GM18498 (cell line): ENCODE results near the gene EXOC2.

Experiments used
- ATAC-seq: cut with Tn5 transposase; IDR thresholded peaks from one replicate; pipeline ENCODE4 v1.9.1; 2021; ENCODE audit warnings: mild to moderate bottlenecking, moderate library complexity; ENCODE audit not compliant: unreplicated experiment

Gene EXOC2

DNA sequence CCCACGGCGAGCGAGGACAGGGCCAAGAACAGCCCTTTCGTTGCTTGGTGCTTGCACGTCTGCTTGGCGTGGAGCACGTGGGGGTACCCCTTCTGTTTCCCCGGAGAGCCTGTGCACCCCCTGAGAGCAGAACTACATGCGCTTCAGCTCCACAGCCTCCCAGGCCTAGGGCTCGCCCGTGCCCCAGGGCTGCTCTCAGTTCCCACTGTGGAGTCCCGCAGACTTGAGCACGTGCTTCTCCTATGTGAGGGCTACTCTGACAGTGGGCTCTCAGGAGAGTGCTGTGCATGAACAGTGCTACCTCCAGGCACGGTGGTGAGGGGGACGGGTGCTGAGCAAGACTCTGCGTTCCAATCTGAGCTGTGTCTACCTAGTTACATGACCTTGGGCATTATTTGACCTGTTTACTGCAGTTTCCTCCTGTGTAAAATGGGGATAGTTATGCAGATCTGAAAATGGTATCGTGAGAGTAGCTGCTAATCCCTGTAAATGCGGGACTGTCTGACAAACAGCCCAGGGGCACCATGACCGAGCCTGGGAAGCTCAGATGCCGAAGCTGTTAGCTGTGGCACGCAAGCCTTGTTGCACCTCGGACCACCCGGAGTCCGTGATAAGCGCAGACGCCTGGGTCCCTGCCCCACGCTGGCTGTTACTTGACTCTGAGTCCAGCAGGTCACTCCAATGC, 219.0 kb downstream of the EXOC2 start:
- ATAC-seq, result no peak

DNA sequence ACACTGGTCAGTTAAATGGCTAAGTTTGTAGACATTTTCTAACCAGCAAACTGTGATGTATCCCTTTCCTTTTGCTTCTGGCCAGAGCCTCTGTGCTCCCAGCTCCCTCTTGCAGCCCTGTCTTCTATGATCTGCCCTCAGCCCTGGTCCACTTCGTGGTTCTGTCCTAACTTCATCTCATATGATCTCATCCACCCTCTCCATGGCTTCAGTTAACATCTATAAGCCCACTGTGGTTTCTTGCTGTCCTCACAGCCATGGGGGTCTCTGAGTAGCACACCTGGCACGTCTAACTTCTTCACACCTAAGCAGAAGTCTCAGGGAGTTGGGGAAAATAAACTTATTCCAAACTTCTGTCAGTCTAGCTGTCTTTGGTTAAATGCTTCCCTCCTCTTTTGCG, 219.6 kb downstream of the EXOC2 start:
- no peak for ATAC-seq

- ATAC-seq, result no peak
Measured at GRCh38 chr6:470901-471448, 222.0 kb downstream of the EXOC2 start.

DNA sequence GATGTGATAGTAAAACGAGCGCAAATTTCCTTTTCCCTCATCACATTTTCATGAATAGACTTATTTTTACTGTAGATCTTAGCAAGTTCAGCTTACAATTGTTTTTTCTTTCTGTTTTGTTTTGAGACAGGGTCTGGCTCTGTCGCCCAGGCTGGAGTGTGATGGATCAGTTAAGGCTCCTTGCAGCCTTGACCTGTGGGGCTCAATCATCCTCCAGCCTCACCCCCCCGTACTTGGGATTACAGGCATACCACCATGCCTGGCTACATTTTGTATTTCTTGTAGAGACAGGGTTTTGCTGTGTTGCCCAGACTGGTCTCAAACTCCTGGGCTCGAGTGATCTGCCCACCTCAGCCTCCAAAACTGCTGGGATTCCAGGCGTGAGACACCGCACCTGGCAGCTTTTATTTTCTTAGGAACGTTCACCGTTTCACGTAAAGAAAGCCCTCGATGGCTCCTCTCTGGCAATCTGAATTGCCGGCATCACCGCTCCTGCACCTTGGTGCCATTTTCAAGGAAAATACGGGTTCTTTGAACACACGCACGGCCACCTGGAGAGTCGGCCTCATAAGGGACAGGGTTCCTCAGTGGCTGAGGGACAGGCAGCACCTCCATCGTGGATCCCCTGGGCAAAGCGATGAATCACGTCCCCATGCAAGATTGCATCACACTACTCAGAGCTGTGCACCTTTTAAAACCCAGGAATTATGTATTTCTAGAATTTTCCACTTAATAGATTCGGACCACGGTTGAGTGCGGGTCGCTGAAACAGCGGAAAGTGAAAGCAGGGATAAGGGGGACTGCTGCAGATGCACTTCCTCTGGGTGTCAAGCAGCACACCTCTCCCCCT, 222.7 kb downstream of the EXOC2 start:
- no peak for ATAC-seq

DNA sequence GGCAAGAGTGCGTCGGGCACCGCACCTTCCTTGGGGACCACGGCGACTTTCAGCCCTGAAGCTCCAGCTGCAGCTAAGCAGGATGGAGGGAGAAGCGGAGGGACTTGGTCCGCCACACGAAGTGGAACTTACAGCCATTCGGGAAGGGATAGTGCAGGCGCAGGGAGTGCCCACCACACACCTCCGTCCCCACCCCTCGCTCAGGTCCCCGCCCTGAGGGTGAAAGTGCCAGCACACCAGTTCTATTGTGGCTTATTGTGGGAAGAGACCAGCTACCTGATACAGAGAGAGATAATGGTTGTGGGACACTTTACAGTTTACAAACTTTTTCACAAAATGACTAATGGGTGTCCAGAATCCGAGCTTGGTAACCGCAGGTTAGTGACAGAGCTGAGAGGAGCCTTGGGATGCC, 225.3 kb downstream of the EXOC2 start:
- ATAC-seq, result no peak

GRCh38 chr6:467111-467510, 225.8 kb downstream of the EXOC2 start:
- ATAC-seq, result no peak

- no peak for ATAC-seq
Measured at GRCh38 chr6:466564-466963, 226.4 kb downstream of the EXOC2 start.

GRCh38 chr6:465531-466348, 227.2 kb downstream of the EXOC2 start:
- no peak for ATAC-seq

GRCh38 chr6:456887-457286, 236.1 kb downstream of the EXOC2 start:
- no peak for ATAC-seq

DNA sequence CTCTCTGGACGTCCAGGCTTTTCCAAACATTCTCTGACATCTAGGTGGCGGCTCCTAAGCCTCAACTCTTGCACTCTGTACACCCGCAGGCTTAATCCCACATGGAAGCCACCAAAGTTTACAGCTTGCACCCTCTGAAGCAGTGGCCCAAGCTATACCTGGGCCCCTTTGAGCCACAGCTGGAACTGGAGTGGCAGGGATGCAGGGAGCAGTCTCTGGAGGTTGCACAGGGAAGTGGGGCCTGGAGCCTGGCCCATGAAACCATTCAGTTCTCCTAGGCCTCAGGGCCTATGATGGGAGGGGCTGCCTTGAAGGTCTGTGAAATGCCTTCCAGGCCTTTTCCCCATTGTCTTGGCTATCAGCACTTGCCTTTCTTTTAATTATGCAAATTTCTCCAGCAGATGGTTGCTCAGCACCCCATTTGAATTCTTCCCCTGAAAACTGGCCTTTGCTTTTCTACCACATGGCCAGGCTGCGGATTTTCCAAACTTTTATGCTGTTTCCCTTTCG, 236.5 kb downstream of the EXOC2 start:
- ATAC-seq, result no peak

GRCh38 chr6:455835-456234, 237.1 kb downstream of the EXOC2 start:
- ATAC-seq, result no peak

DNA sequence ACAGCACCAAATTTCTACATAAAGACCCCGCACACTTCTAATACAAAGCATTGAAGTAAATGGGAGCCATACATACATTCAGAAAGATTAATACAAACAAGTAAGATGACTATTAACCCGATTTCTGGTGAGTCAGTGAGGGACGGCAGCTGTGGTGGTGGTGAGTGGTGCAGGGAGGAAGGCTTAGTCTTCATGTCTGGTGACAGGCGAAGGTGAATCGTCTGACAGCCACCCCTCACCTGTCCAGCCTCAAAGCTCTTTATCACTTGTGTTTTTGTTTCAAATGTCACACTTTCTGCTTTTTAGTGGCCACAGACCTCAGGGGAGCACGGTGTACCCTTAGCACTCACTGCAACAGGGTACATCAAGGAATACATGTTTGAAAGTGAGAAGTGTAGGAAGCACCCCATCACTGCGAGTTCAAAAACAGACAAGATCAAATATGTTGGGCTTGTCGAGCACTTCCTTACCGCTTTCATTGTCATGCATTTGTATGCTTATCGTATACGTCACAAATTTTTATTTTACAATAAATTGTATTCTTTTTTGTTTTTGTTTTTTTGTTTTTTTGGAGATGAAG, 237.8 kb downstream of the EXOC2 start:
- ATAC-seq, result no peak

DNA sequence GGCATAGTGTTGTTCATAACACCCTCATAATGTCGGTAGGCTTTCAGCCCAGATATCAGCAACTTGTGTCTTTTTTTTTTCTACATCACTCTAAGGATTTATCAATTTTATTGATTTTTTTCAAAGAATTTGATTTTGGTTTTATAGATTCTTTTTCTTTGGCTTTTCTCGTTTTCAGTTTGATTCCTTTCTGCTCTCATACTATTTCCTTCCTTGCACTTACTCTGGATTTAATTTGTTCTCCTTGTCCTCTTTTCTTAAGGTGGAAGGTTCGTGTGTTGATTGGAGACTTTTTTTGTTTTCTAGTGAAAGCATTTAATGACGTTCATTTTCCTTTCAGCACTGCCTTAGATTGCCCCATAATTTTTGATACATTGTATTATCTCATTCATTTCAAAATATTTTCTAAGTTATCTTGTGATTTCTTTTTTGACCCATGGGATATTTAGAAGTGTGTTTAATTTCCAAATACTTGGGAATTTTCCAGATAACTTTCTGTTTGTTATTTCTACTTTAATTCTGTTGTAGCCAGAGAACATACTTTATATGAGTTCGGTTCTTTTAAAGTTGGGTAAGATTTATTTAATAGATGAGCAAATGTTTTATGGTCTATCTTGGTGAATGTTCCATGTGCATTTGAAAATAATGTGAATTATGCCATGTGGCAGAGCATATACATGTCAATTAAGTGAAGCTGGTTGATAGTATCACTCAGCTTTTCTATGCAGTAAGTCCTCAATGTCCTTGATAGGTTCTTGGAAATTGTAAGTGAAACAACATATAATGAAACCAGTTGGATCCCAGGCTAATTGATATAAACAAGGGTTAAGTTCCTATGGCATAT, 238.6 kb downstream of the EXOC2 start:
- ATAC-seq, result no peak

- no peak for ATAC-seq
Measured at GRCh38 chr6:453152-453551, 239.8 kb downstream of the EXOC2 start.

DNA sequence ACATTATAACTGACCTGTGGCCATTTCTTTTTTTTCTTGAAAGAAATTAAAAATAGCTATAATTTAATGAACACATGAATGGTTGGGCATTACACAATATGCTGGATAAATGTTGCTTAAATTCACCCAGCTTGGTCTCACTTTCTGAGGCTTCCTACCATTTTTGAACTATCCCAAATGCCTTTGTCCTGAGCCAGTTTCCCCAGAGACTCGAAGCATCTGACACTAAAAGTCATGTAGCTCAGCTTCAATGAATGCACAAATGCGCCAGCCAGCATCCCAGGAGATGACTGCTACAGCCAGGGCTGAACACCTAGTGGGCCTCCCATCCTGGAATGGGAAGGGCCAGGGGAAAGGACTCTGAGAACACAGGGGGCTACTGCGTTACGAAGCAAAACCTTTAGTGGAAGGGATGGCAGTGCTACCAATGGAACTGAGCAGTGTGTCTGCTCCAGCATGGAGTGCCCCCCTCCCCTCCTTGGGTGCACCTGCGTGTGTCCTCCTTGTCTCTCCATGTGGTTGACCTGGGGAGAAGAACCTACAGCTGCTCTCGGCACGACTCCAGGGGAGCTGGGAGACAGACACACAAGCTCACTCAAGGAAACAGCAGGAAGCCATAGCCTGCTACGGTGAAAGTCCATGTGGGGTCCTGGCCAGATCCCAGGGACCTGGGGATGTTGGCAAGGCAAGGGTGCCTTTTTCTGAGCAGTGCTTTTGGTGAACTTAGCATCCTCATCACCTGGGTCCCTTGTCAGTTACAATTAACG, 240.5 kb downstream of the EXOC2 start:
- ATAC-seq, result no peak

DNA sequence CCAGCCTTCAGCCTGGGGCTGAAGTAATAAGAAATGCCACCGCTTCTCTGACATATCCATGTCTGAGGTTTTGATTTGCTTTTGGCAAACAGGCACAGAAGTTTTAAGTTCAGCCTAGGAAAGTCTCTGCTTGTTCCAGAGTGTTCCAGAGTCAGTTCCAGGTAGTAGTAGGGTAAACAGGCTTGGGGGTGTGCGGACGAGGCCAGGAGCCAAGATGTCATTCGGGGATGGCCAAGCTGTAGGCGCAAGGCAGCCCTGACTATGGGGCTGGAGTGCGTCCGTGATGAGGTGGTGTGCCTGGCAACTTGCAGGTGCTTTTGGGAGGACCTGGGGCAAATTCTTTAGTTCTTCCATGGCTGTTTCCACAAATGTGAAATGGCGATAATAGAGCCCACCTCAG, 241.1 kb downstream of the EXOC2 start:
- no peak for ATAC-seq

- no peak for ATAC-seq
Measured at GRCh38 chr6:451336-451735, 241.6 kb downstream of the EXOC2 start.

GRCh38 chr6:449486-450419, 243.2 kb downstream of the EXOC2 start:
- no peak for ATAC-seq
